ENCODE measurements around the gene TM9SF3.

The TM9SF3 gene

GRCh38 chr10:96613576-96613975, 26.8 kb upstream of the TM9SF3 start:
- no peak overlapping the region for H3K4me3 ChIP-seq (ENCODE audit: low read depth, low read length)
- TF ChIP-seq CTCF (IDR thresholded peaks at IDR 0.05; ENCODE audit: borderline replicate concordance, insufficient read depth, low read depth, low read length) = no peak

- no peak for TF ChIP-seq CTCF (IDR thresholded peaks at IDR 0.05; ENCODE audit: borderline replicate concordance, insufficient read depth, low read depth, low read length)
- H3K4me3 ChIP-seq (ENCODE audit: low read depth, low read length) = no peak overlapping the region
Observed at GRCh38 chr10:96612055-96612830, 25.4 kb upstream of the TM9SF3 start.

GRCh38 chr10:96610817-96611216, 24.0 kb upstream of the TM9SF3 start:
- no peak for TF ChIP-seq CTCF (IDR thresholded peaks at IDR 0.05; ENCODE audit: borderline replicate concordance, insufficient read depth, low read depth, low read length)
- H3K4me3 ChIP-seq (ENCODE audit: low read depth, low read length) = no peak overlapping the region

GRCh38 chr10:96609510-96609909, 22.7 kb upstream of the TM9SF3 start:
- H3K4me3 ChIP-seq (ENCODE audit: low read depth, low read length) = no peak overlapping the region
- TF ChIP-seq CTCF (IDR thresholded peaks at IDR 0.05; ENCODE audit: borderline replicate concordance, insufficient read depth, low read depth, low read length) = no peak

- no peak overlapping the region for H3K4me3 ChIP-seq (ENCODE audit: low read depth, low read length)
- no peak for TF ChIP-seq CTCF (IDR thresholded peaks at IDR 0.05; ENCODE audit: borderline replicate concordance, insufficient read depth, low read depth, low read length)
Observed at GRCh38 chr10:96608805-96609204, 22.0 kb upstream of the TM9SF3 start.

GRCh38 chr10:96608262-96608661, 21.4 kb upstream of the TM9SF3 start:
- no peak overlapping the region for H3K4me3 ChIP-seq (ENCODE audit: low read depth, low read length)
- no peak for TF ChIP-seq CTCF (IDR thresholded peaks at IDR 0.05; ENCODE audit: borderline replicate concordance, insufficient read depth, low read depth, low read length)

- H3K4me3 ChIP-seq (ENCODE audit: low read depth, low read length) = no peak overlapping the region
- no peak for TF ChIP-seq CTCF (IDR thresholded peaks at IDR 0.05; ENCODE audit: borderline replicate concordance, insufficient read depth, low read depth, low read length)
Observed at GRCh38 chr10:96606946-96607345, 20.1 kb upstream of the TM9SF3 start.
